Loucy (cell line): ENCODE data around the gene FBLL1.

Source experiments
- EZH2phosphoT487 ChIP-seq: fragments of 200-600 bp; IDR thresholded peaks from 2 replicates; pipeline ENCODE4 v1.6.1; 2018; ENCODE audit warnings: antibody characterized with exemption, mild to moderate bottlenecking, moderate library complexity, borderline replicate concordance
- TF ChIP-seq, protein P1 (sequence below): fragments of 200-600 bp; sonication (generic); conservative IDR thresholded peaks from 2 replicates; pipeline ENCODE4 v1.5.1; 2014; ENCODE audit warnings: mild to moderate bottlenecking, antibody characterized with exemption, low read length

GRCh38 chr5:168549554-168549953 is 20.4 kb downstream of the FBLL1 start:
- TF ChIP-seq, protein P1, sequence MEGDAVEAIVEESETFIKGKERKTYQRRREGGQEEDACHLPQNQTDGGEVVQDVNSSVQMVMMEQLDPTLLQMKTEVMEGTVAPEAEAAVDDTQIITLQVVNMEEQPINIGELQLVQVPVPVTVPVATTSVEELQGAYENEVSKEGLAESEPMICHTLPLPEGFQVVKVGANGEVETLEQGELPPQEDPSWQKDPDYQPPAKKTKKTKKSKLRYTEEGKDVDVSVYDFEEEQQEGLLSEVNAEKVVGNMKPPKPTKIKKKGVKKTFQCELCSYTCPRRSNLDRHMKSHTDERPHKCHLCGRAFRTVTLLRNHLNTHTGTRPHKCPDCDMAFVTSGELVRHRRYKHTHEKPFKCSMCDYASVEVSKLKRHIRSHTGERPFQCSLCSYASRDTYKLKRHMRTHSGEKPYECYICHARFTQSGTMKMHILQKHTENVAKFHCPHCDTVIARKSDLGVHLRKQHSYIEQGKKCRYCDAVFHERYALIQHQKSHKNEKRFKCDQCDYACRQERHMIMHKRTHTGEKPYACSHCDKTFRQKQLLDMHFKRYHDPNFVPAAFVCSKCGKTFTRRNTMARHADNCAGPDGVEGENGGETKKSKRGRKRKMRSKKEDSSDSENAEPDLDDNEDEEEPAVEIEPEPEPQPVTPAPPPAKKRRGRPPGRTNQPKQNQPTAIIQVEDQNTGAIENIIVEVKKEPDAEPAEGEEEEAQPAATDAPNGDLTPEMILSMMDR, result no peak
- no peak for TF ChIP-seq EZH2phosphoT487
